RWPE2 (cell line): ENCODE measurements around the gene KCNJ12.

Source experiments
- ATAC-seq: fragments of 200-7000 bp; cut with Tn5 transposase; 3 replicates; pipeline ENCODE4 v1.9.1; 2021; ENCODE audit warnings: low read depth
- DNase-seq: peaks from one replicate; pipeline ENCODE4 v3.0.0-alpha.2; 2020; ENCODE audit warnings: low spot score
- H3K27ac ChIP-seq: fragments of 450-650 bp; 2 replicates; pipeline ENCODE4 v1.5.1; 2017; ENCODE audit warnings: mild to moderate bottlenecking; ENCODE audit not compliant: poor library complexity, severe bottlenecking
- H3K27me3 ChIP-seq: fragments of 250-450 bp; sonication (Bioruptor Pico); 2 replicates; pipeline ENCODE4 v1.5.1; 2021; ENCODE audit warnings: mild to moderate bottlenecking, moderate library complexity; ENCODE audit not compliant: insufficient read depth, poor library complexity, severe bottlenecking
- H3K36me3 ChIP-seq: fragments of 250-450 bp; sonication (Bioruptor Pico); 2 replicates; pipeline ENCODE4 v1.5.1; 2020; ENCODE audit warnings: low read depth, mild to moderate bottlenecking, moderate library complexity
- H3K4me1 ChIP-seq: fragments of 250-450 bp; sonication (Bioruptor Pico); 2 replicates; pipeline ENCODE4 v1.5.1; 2021; ENCODE audit warnings: mild to moderate bottlenecking, moderate library complexity; ENCODE audit not compliant: insufficient read depth, poor library complexity, severe bottlenecking
- H3K4me3 ChIP-seq: fragments of 250-450 bp; sonication (Bioruptor Pico); 2 replicates; pipeline ENCODE4 v1.5.1; 2021; ENCODE audit warnings: mild to moderate bottlenecking, moderate library complexity; ENCODE audit not compliant: severe bottlenecking
- H3K9me3 ChIP-seq: fragments of 250-450 bp; sonication (Bioruptor Pico); 2 replicates; pipeline ENCODE4 v1.5.1; 2021; ENCODE audit warnings: mild to moderate bottlenecking, moderate library complexity; ENCODE audit not compliant: severe bottlenecking
- TF ChIP-seq, protein P1 (sequence below): fragments of 450-650 bp; IDR thresholded peaks from one replicate; pipeline ENCODE4 v1.5.1; 2017; ENCODE audit warnings: mild to moderate bottlenecking, moderate library complexity; ENCODE audit not compliant: poor library complexity, severe bottlenecking

The KCNJ12 gene

DNA sequence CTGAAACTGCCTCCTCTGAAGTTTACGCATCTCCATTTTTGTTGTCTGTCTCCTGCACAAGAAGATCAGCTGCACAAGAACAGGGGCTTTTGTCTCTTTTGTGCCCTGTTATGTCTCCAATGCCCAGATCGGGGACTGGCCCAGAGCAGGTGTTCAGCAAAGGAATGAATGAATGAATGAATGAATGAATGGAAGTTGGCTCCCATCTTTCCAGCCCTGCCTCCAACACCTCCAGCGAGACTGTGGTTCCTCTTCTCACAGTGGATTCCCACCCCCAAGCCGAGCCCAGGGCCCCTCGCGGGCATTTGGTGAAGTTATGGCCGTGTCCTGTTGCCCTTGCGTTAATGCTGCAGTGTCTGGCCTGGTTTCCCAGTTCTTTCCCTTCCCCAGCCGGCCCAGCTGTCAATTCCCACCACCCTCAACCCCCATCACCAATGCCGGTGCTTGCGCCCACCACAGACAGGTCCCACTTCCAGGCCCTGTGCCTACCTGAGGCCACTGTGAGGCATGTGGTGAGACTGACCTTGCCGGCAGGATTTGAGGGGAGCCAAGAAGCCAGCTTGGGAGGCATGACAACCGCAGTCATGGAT is 21.3 kb upstream of the KCNJ12 start:
- H3K36me3 ChIP-seq, result no peaks in the 10 kb centered on the region
- ATAC-seq, result no peak
- no peak overlapping the region for H3K27ac ChIP-seq
- TF ChIP-seq, protein P1, sequence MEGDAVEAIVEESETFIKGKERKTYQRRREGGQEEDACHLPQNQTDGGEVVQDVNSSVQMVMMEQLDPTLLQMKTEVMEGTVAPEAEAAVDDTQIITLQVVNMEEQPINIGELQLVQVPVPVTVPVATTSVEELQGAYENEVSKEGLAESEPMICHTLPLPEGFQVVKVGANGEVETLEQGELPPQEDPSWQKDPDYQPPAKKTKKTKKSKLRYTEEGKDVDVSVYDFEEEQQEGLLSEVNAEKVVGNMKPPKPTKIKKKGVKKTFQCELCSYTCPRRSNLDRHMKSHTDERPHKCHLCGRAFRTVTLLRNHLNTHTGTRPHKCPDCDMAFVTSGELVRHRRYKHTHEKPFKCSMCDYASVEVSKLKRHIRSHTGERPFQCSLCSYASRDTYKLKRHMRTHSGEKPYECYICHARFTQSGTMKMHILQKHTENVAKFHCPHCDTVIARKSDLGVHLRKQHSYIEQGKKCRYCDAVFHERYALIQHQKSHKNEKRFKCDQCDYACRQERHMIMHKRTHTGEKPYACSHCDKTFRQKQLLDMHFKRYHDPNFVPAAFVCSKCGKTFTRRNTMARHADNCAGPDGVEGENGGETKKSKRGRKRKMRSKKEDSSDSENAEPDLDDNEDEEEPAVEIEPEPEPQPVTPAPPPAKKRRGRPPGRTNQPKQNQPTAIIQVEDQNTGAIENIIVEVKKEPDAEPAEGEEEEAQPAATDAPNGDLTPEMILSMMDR, result no peak
- H3K27me3 ChIP-seq, result no peaks in the 10 kb centered on the region
- H3K4me1 ChIP-seq, result no peaks in the 10 kb centered on the region
- no peak overlapping the region for H3K4me3 ChIP-seq
- H3K9me3 ChIP-seq, result no peaks in the 10 kb centered on the region
- peak; percentile 37 for DNase-seq

DNA sequence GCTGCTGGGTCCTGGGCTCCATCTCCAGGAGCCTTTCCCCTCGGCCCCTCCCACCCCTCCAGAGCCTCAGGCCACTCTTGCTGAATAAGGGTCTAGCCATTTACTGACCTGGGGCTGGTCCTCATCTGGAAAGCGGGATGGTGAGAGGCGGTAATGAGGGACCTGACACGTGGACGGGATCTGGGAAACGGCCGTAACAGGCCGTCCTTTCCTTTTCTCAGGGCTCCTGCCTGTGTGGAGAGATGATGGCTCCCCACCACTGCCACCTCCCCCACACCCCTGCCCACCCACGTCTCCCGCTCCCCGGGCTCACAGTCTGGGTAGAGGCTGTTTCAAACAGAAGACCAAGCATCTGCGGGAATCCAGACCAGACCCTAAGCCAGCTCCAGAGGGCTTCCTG is 20.6 kb upstream of the KCNJ12 start:
- ATAC-seq (no peak), DNase-seq (peak; percentile 25)
- Histone ChIP-seq H3K27me3 (no peaks in the 10 kb centered on the region), H3K4me3 (no peak overlapping the region), H3K9me3 (no peaks in the 10 kb centered on the region), H3K4me1 (no peaks in the 10 kb centered on the region), H3K36me3 (no peaks in the 10 kb centered on the region), H3K27ac (no peak overlapping the region)
- TF ChIP-seq, protein P1, result no peak

DNA sequence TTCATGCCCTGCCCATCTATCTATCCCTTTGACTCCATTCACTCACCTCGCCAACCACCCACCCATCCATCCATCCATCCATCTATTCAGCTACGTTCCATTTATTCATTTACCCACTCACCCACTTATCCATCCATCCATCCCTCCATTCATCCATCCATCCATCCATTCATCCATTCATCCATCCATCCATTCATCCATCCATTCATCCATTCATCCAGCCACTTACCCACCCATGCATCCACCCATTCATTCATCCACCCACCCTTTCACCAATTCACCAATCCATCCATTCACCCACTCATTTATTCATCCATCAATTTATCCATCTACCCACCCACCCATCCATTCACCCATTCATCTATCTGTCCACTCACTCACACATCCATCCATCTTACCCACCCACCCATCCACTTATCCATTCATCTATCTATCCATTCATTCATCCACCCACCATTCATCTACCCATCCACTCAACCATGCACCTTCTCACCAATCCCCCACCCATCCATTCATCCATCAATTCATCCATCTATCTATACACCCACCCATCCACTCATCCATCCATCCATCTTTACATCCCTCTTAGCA is 19.5 kb upstream of the KCNJ12 start:
- no peak overlapping the region for H3K27ac ChIP-seq
- DNase-seq (no peak), ATAC-seq (no peak)
- H3K4me1 ChIP-seq, result no peaks in the 10 kb centered on the region
- no peak overlapping the region for H3K4me3 ChIP-seq
- TF ChIP-seq, protein P1, result no peak
- no peaks in the 10 kb centered on the region for H3K36me3 ChIP-seq
- no peaks in the 10 kb centered on the region for H3K9me3 ChIP-seq
- no peaks in the 10 kb centered on the region for H3K27me3 ChIP-seq

DNA sequence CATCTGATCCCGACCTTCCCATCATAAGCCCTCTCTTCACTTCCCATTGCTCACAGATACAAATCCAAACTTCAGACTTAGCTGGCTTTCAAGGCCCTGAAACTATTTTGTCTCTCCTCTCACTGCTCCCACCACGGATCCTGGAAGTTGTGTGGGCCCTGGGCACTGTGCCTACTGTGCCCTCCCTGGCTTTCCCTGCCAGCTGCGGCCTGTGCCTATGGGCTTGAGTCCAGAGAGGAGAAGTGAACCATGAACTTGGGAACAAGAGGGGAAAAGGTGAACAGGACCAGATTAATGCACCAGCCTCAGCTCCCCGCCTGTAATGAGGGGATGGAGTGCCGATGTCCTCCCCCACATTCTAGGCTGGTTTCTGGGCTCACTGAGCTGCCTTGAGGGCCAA is 18.9 kb upstream of the KCNJ12 start:
- H3K36me3 ChIP-seq, result no peaks in the 10 kb centered on the region
- H3K27ac ChIP-seq, result no peak overlapping the region
- ATAC-seq, result no peak
- no peaks in the 10 kb centered on the region for H3K9me3 ChIP-seq
- no peaks in the 10 kb centered on the region for H3K4me1 ChIP-seq
- peak; percentile 24 for DNase-seq
- TF ChIP-seq, protein P1, result no peak
- no peak overlapping the region for H3K4me3 ChIP-seq
- no peaks in the 10 kb centered on the region for H3K27me3 ChIP-seq
